G401 (cell line): ENCODE measurements around the gene CCN6. TPM values are rescaled to one million over a fixed set of nuclear protein-coding genes. Genes with fewer than 3 reads are reported as not detected.
A peak's percentile ranks its signal among the peaks of the same experiment; 100 is the strongest.
"Not testable (repeated sequence)": the region's sequence is repeated elsewhere in the genome, so short reads cannot be mapped to it uniquely, and the experiment has no call there.

Experiments
- DNase-seq: peaks from one replicate; pipeline ENCODE4 v3.0.0-alpha.2; 2015; ENCODE audit warnings: low spot score
- in situ Hi-C: cut with HindIII; loops from 2 replicates; pipeline ENCODE4 v1.10.0; 2016; ENCODE audit warnings: low sequenced_read_pairs, mixed read lengths
- total RNA-seq: library from RNA; depleted of rRNA; stranded (reverse); fragments of >200 nt; shearing (Covaris generic); gene quantifications from 2 replicates; pipeline ENCODE4 v1.2.3, GENCODE V29; 2014

CCN6 gene
- total RNA-seq, 1 experiment from 2014 or later, result not detected

DNA sequence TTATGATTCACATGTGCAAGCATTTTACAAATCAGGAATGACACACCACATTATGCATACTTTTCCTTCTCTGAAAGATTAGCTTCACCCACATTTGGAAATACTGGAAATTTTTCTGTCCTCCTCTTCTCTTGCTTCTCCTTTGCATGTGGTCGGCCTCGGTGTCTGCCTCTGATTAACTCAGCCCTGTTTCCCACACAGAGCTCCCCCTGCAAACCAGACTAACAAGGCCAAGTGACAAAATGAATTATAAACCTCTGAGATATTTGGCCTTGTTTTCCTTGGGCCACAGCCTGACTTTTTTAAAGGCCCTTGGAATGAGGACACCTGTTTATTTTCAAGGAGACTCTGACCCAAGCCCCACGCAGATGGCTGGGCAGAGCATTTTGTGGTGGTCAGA, 9.0 kb upstream of the CCN6 start:
- DNase-seq, result no peak
- in situ Hi-C loops, result no loop called here

DNA sequence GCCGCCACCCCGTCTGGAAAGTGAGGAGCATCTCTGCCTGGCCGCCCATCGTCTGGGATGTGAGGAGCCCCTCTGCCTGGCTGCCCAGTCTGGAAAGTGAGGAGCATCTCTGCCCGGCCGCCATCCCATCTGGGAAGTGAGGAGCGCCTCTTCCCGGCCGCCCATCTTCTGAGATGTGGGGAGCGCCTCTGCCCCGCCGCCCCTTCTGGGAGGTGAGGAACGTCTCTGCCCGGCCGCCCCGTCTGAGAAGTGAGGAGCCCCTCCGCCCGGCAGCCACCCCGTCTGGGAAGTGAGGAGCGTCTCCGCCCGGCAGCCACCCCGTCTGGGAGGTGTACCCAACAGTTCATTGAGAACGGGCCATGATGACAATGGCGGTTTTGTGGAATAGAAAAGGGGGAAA, 6.4 kb upstream of the CCN6 start:
- in situ Hi-C loops, DNase-seq: not testable (repeated sequence)

DNA sequence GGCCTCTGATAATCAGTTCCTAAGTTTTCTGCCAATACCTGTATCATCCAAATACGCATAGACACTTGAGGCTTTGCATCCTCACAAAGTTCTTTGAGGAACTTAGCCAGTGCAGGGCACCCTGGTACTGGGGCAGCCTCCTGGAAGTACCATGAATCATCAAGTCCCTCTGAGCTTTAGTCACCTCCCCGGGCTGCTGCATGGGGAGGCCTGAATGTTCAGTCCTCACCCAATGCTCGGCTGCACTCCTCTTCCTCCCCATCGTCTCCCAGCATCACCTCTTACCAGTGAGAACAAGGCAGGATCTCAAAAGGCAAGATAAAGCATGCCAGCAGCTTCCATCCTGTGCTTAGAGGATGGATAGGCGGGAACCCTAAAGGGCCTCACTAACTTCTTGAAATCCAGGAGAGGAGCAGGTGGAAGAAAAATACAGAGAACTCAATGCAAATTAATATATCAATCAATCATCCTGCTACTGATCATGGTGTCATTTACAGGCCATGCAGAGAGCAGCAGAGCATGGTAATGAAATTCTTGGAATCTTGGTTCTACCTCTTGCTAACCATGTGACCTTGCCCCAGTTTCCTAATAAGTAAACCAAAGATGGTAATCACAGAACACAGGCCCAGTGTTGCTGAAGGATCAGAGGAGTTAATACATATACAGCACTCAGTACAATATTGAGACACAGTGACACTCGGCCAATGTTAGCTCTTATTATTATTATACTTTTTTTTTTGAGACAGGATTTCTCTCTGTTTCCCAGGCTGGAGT, 4.7 kb upstream of the CCN6 start:
- in situ Hi-C loops, result no loop called here
- no peak for DNase-seq

DNA sequence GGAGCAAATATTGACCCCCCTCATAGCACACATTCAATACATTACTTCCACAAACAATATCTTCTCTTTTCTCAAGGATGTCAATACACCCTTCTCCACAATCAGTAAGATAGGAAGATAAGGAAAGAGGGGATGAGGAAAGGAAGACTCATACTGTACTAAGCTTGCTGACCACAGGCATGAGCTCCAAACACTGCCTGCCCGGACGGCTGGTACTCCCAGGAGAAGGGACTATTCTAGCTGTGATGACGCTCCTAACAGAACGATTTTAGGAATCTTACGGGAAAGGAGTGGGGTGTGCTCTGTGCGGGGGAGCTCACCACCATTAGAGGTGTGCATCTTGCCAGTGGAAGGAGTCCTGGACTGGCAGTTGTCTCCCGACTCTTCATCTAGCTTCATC, 3.9 kb upstream of the CCN6 start:
- in situ Hi-C loops, result no loop called here
- DNase-seq, result no peak

DNA sequence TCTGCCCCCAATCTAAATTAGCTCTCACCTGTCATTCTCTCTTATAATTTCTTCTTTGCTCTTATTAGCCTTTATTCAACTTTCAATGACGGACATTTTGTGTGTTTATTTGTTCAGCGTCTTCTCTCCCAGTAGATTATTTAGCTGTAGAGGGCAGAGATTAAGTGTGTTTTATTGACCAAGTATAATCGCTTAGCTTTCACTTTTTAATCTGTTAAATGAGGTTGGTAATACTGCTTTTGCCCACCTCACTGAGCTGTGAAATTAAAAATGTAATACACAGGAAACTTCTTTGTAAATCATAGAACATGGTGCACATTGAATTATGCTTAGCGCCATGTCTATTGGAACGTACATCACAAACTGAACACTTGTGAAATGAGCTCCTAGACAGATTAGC, 3.5 kb upstream of the CCN6 start:
- in situ Hi-C loops, result no loop called here
- DNase-seq, result no peak

DNA sequence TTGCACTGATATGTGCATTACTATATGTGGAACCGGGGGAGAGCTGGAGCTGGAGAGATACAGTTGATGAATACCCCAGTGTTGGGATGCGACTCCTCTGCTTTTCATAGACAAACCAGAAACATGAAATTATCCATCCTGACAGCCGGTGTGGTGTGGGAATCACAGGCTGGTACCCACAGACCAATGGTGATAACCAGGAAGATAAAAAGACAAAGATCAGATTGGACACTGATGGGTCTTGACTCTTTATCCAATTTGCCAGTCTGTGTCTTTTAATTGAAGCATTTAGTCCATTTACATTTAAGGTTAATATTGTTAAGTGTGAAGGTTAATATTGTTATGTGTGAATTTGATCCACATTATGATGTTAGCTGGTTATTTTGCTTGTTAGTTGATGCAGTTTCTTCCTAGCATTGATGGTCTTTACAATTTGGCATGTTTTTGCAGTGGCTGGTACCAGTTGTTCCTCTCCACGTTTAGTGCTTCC, 2.6 kb upstream of the CCN6 start:
- in situ Hi-C loops, DNase-seq: not testable (repeated sequence)

DNA sequence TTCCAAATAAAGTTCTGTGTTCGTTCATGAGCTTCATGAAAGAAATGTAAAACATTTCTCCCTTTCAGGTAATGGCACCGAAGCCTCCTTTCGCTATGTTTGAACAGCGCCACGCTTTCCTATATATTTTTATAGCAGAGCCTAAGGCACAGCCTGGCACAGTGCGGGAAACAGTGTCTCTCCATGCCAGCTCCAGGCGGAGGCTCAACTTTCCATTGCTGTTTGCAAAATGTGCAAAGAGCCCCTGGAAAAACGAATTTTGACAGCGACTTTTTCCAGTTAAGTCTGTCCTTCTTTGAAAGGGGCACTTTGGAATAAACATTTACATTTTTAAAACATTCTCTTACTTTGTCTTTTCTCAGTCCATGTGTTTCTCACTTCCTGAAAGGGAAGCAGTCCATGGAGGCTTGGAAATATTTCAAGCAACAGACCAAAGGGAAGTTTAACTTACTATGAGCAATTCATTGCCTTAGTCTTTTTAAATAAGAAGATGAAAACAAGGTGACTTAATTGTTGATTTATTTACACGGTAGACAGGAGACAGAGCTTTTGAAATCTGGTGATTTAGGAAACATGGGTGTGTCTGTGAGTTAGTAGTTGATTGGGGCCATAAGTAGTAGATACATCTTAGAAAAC, 769 bp downstream of the CCN6 start:
- no peak for DNase-seq
- in situ Hi-C loops, result no loop called here

DNA sequence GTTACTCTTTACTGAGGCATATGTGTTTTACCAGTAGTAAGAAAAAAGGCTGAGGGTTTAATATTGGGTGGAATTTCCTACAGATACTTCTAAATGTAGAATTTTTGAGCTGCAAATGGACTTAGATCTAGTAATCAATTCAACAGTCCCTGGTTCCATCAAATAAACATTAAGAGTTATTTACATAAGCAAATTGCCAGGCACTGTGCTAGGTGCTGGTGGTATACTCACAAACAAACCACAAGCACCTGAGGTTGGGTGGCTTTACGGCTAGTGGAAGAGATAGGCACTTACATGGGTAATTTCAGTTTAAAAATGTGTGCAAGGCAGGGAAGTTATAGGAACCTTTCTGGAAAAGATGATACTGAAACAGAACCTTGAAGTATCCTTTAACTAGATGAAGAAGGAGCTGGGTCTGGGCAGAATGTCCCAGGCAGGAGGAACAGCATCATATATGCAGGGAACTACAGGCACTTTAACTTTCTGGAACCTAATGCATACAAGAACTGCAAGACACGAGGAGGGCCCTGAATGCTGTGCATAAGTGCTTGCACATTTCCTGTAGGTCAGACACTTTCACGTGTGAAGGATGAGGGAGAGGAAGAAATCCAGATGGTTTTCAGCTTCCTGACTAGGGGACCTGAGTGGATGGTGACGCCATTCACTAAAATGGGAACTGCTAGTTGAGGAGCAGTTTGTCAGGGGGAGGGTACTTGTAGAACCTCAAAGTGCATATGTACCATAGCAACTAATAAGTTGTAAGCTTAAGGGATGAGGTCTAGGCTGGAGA, 4.5 kb downstream of the CCN6 start:
- in situ Hi-C loops, result no loop called here
- no peak for DNase-seq

DNA sequence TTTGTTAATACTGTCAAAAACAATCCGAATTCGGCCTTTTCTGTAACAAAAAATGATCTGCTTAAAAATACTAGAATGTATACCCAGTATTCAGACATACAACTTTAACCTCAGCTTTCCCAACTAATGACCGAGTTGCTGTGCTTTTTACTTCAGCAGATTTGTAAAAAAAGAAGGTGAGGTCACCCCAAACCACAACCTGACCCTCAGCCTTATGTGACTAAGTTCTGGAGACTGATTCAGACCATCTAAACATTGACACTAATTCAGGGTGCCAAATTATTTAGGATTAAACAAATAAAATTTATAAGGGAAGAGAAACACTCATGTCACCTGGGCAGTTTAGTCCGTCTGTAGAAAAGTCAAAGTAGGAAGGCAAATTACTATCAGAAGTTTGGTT, 7.7 kb downstream of the CCN6 start:
- DNase-seq, result no peak
- in situ Hi-C loops, result no loop called here

DNA sequence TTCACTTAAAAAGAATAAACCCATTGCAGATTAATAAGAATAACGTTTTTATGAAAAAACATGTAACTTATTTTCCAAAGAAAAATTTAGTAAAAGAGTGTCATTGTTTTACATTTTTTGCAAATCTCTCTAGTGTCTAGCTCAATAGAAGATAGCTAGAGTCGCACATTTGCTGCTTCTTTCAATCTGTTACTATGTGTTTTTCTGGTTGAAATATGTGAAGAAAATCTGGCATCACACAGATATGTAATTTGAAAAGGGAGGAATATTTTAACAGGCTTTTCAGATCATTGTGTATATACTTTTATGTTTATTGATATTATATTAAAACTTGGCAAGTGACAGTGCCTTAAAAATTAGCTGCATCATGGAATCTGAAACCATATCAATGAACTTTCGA, 9.1 kb downstream of the CCN6 start:
- in situ Hi-C loops, result no loop called here
- DNase-seq, result no peak

DNA sequence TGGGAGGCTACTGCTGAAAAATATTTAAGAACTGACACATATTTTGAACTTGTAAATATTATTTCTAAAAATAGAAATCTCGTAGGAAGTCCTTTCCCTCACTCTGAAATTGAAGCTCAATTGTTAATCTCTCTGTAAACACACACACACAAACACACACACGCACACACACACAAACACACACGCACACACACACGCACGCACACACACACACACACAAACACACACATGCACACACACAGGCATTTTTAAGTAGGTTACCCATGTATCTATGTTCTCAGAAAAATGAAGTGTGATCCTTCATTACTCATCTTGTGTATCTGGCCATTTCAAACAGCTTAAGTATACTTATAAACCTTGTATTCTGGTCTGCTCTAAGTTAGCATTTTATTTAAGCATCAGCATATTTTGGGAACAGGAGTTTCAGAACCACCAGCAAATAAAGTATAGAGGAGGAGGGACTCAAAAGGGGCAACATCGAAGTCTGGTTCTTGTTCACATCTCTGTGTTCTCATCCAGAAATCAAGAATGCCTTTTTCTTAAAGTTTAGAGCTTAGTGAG, 11.6 kb downstream of the CCN6 start:
- in situ Hi-C loops, result no loop called here
- no peak for DNase-seq

DNA sequence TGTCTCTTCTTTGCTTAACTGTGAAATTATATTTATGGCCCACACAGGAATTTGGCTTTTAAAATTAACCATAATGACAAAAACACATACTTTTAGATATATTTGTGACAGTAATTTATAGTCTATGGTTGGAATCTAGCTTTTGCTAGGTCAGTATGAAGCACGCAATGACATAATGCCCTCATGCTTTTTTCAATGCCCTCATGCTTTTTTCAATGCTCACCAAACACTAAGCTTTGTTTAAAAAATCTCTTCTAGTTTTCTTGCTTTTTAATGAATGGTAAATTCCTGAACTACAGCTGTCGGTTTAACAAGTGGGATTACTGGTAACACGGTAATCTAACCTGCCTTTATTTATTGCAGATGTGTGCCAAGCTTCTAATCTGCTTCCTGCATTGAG, 12.7 kb downstream of the CCN6 start:
- in situ Hi-C loops, result no loop called here
- DNase-seq, result no peak

DNA sequence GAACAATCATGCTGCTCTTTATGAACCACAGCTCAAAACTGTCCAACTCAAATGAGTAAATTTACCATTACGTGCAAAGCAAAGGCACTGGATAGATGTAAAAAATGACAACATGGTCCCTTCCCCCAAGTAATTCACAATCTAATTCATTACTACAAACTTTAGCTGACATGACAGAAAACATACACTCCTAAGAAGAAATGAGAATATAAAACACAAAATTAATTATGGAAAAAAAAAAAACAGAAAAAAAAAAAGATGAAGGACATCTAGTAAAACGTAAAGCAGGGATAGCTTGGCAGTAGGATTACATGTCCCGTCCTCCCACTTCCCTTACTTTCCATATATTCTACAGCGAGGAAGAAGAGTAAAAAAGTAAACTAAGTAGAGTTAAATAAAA, 27.7 kb downstream of the CCN6 start:
- DNase-seq, result no peak
- in situ Hi-C loops, result no loop called here

DNA sequence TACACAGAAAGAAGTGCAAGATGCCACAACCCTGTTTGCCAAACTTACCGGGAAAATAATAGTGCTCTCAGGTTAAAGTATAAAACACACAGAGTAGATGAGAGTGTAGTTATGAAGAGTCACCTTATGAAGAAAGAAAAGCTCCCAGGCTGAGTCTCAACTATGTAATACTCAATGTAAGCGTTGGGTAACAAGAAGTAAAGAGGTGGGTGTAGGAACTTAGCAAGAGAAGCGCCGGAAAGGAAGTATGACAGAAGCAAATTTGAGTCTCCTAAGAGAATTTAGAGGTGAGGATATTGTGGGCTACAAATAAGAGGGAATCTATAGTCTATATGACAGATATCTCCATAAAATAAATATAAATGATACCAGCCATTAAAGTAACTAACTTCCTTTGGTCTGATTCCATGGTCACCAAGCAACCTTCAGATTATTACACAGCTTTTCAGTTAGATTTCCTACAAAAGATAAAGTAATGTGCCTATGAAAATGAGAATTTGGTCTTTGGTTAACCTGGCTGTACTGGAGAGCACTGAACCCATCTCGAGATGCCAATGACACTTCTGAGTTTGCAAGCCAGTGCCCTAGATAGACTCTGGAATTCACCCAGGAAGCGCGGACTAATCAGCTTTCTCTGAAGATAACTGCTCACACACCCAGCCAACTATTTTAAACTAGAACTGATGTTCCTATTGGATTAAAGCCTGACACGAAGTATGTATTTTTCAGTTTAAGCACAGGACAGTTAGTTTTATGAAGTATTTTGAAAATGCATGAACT, 31.6 kb downstream of the CCN6 start:
- in situ Hi-C loops, result no loop called here
- DNase-seq, result peak; percentile 62

DNA sequence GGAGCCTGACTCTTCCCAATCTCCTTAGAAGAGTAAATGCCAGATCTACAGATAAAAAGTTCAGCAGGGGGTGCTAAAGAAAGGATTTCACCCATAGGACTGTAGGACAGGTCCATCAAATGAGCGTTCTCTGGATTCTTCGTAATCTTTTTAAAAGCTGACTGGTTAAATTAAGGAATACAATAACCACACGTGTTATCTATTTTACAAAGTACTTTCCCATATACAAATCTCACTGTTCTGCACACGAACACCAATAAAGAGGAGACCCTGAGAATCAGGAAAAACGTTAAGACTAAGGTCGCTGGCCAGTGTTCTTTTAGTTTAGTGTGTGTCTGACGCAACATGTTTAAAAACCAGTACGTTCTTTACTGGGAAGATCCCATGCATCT, 32.8 kb downstream of the CCN6 start:
- DNase-seq, result peak; percentile 67
- in situ Hi-C loops, result no loop called here

DNA sequence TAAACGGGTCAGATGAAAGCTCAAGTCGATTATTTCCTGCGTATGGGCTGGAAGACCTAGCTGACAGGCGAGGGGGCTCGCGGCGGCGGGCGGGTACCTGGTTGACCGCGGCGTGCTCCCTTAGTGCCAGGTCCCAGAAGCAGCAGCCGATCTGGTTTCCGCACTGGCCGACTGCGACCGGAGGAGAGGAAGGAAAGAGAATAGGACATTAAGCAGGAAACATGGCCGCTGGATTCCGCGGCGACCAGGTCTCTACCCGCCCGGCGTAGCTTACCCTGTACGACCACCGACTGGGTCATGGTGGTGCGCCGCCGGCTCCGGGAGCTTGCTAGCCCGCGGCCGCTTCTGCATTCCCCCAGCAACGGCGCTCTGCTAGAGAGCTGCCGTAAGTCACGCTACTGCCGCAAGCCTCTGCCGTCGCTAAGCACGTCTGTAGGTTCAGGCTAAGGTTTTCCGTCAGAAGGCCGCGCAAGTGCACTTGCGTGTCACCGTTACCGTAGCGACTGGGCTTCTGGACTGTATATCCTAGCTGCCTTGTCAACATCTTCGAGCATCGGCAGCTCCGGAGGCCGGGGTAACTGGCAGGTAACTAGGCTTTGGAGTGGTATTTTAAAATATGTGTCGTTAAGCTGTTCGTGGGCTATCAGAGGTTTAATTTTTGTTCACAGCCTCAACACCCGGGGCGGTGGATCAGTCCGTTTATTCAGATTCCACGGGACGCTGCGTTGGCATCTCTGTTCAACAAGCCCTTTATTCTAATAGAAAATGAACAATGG, 33.4 kb downstream of the CCN6 start, which contains the start of the genes FAM229B and TUBE1:
FAM229B (plus strand) TSS at position 456 of the 776 bp plus-strand sequence. CDS start 11,693 bp downstream, outside the sequence.
TUBE1 (minus strand) TSS at position 347 of the 776 bp plus-strand sequence; CDS start at position 299, 48 bp downstream.
- DNase-seq, result peak; percentile 98
- in situ Hi-C loops, result no loop called here

DNA sequence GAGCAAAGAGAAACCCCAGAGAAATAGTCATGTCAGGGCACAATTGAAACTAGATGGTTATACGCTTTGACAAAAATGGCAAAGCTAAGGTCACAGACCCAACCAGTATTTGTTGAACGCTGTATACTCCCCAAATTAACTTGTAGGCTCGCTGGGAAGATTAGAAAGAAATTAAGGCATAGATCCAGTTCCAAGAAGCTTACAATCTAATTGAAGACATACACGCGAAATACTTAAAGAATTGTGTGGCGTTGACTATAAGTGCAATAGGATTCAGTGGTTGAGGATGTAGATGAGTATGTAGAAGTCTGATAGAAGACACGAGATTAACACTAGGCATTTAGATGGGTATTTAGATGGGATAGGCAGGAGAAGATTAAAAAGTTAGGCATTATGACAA, 34.0 kb downstream of the CCN6 start:
- DNase-seq, result no peak
- in situ Hi-C loops, result no loop called here

DNA sequence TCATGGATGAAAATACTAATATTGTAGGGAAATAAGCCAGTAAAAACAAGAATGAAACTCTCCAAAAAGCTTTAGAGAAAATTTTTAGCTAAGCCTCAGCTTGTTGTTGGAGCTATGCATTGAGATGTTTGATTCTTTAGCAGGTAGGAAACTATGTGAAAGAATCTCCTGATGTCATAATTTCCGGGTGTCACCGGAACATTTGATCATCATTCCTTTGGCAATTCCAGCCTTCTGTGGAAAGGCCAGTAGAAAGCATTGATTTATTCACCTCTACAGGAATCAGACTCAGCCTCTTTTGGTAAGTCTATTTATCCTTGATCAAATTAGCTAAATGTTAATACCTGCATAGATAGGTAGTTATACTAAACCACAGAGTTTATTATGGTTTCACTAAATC, 43.0 kb downstream of the CCN6 start:
- in situ Hi-C loops, result no loop called here
- no peak for DNase-seq
